PFSK-1 (cell line): ENCODE measurements around the gene RBMS3.

ENCODE experiments used
- POLR2AphosphoS5 ChIP-seq: IDR thresholded peaks from 2 replicates; pipeline ENCODE4 v1.6.1; 2012; ENCODE audit warnings: low read depth, mild to moderate bottlenecking, control low read depth, low read length, moderate library complexity
- REST ChIP-seq, 2 experiments: IDR thresholded peaks; 2 replicates each; pipeline versions ENCODE4 v1.6.1 to v1.8.0; 2011 to 2012; ENCODE audit warnings: low read depth in 2 of 2, low read length in 2 of 2, control low read depth in 1 of 2, inconsistent platforms in 1 of 2, mild to moderate bottlenecking in 1 of 2, moderate library complexity in 1 of 2; ENCODE audit not compliant: insufficient read depth in 1 of 2

GRCh38 chr3:29686889-29687592 lies 406.2 kb downstream of the RBMS3 start:
- TF ChIP-seq REST (IDR thresholded peaks at IDR 0.05; ENCODE audit: insufficient read depth in 1 of 2, low read depth in 2 of 2, low read length in 2 of 2), result no peak
- no peak for TF ChIP-seq POLR2AphosphoS5
